HG03575 (cell line): Measurements from ENCODE around the gene MTA3.

Experiments used
- ATAC-seq: cut with Tn5 transposase; IDR thresholded peaks from one replicate; pipeline ENCODE4 v1.9.1; 2021; ENCODE audit not compliant: unreplicated experiment, insufficient number of reproducible peaks, low FRiP score; ENCODE audit errors: extremely low read depth

MTA3 gene

DNA sequence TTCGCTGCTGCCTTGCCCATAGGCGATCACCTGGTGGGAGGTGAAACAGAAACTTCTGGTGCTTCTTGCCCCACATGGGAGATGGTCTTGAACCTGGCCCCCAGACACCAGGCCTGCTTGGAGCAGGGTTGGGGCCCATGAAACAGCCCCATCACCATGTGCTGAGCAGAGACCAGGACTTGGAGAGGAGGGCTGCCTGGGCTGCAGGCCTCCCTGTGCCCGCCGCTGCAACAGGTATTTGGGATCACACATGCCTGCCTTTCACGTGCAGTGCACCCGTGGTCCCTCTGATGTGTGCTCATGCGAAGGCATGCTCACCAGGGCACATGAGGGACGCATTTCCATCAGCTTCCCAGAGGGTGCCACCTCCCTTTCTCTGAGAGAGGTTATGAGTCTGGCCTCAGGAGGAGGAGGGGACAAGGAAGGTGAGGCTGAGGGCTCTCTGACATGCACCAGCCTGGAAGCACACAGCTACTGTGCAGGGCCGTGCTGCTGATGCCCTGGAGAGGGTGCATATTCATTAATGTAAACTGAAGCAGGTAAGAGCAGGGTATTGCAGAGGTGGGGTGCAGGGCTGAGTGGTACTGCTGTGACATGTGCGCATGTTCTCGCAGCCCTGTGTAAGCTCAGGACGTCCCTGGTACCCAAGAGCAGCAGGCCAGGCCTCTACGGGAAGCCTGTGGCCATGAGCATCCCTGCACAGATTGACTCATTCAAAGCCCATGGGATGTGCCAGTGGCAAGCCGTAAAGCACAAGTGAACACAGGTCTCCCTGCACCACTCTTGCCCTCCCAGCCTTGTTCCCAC, 199.7 kb downstream of the MTA3 start:
- ATAC-seq: no peak

DNA sequence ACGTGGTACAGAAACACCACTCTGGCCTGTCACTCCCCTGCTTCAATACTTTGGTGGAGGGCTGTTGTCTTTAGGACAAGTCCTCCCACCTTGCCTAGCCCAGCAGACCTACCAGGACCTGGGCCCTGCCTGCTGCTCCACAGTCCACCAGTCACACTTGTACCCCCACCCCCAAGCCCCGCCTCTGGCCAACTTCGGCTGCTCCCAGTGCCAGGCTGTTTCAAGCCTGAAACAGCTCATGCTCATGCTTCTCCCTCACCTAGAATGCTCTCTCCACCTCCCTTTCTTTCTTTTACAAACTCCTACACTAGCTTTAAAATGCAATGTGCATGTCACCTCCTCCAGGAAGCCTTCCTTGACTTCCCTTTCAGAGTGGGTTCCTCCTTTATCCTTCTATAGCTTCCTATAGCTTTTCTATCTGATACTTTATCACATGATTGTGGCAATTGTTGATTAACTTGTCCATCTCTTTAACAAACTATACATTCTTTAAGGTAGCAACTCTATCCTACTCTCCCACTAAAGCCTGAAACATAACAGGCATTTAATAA, 200.3 kb downstream of the MTA3 start:
- ATAC-seq: no peak

DNA sequence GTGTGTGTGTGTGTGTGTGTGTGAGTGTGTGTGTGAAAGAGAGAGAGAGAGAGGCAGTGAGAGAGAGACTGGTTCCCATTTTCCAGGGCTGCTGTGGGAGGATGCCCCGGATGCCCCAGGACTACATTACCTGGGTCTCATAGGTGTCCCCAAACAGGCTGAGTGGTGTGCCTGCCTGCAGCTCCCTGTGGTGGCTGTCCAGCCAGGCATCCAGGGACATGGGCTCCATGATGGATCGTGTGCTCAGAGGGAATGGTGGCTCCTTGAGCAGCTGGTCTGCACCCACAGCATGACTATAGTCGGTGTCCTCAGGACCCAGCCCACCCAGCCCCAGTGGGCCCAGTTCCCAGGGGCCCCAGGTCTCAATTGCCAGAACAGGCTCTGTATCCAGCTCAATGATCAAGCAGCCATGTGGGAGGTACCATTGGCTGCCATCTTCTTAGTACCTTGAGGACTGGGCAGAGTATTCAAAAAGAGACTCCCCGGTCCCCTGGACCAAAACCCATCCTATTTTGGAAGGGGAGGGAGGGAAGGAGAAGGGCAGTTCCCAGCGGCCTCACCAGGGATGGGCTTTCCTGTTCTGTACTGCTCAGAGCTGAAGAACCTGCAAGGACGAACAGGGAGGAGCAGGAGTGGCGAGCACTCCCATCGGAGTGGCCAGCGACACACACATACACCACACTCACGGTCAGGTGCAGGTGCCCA, 201.3 kb downstream of the MTA3 start:
- ATAC-seq: no peak

DNA sequence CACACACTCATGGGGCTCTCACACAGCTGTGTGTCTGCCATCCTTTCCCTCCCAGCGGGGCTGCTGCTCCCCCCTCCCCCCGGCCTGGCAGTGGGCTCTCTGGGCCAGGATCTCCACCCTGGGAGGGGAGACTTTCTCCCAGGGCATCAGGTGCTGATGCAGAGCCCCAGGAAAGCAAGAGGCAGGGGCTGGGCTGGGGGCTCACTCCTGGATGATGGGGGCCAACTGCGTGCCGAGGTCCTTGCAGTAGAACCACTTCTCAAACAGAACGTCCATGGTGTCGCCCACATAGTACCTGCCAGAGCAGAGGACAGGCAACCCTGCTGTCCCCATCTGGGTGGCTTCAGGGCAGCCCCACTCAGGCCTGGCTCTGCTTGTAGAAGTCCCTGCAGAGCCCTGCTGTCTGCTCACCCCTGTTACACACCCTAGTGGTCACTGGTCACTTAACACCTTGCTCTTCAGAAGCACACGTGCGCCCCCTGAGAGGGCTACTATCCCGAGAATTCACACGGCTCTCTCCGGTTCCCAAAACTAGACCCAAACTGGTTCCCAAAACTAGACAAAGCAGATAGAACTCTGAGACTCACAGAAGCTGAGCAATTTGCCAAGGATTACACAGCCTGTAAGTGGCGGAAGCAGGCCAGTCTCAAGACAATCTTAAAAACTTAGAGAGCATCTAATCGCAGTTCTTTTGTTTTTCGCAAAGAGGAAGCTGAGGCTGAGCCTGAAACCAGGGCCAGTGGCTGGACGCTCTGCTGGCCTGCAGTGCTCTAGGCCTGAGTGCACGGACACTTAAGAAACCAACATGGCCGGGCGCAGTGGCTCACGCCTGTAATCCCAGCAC, 202.1 kb downstream of the MTA3 start:
- ATAC-seq: no peak

DNA sequence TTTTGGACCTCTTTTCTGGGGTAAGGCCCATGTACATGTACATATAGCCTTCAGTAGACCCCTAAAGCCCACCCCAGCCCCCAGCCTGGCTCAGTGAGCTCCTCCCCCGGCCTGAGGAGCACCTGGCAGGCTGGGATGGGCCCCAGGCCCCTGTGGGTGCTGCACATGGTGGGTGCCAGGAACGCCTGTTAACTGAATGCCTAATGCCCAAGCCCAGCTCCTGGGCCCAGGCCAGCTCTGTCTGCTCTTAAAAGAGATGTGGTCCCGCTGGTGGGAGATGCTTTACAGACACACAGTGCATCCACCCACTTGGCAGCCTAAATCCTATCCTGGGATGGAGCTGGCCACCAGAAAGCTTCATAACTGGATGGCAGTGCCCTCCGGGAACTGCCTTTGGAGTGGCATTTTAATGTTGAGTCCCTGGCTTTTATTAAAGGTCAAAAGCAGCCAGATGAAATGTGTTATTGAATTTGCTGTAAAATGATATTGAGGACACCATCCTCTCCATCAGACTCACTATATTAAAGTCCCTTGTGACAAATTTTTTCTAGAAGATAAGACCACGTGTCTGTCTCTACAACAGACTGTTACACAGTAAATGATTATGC, 203.2 kb downstream of the MTA3 start:
- no peak for ATAC-seq

DNA sequence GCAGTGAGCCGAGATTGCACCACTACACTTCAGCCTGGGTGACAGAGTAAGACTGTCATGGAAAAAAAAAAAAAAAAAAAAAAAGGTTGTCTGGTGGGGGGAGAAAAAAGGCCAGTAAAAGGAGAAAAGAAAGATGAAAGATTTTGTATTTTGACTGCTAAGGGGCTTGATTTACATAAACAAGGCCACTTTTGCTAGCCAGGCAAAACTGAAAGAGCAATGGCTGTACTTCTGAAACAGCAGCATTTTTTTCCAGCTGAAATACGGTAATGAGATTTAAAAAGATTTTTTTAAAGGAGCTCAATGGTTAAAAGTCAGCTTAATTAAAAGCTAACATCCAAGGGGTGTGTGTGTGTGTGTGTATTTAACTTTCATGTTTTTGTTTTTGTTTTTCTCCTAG, 206.8 kb downstream of the MTA3 start:
- no peak for ATAC-seq

DNA sequence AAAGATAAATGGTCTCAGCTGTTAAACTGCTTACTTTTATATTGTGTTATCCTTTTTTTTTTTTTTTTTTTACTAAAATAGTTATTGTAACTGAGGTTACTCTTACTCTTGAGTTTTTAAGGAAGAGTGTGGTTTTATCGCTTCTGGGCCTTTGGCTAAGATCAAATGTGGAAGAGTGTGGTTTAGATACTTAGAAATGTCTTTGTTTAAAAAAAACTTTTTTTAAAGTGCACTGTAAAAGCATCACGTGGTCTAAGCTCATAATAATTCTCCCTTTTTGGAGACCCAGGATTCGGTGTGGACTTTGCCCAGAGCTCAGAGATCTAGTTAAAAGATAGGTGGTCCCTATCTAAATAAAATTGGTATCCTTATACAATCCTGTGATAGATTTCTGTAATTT, 207.4 kb downstream of the MTA3 start:
- no peak for ATAC-seq

DNA sequence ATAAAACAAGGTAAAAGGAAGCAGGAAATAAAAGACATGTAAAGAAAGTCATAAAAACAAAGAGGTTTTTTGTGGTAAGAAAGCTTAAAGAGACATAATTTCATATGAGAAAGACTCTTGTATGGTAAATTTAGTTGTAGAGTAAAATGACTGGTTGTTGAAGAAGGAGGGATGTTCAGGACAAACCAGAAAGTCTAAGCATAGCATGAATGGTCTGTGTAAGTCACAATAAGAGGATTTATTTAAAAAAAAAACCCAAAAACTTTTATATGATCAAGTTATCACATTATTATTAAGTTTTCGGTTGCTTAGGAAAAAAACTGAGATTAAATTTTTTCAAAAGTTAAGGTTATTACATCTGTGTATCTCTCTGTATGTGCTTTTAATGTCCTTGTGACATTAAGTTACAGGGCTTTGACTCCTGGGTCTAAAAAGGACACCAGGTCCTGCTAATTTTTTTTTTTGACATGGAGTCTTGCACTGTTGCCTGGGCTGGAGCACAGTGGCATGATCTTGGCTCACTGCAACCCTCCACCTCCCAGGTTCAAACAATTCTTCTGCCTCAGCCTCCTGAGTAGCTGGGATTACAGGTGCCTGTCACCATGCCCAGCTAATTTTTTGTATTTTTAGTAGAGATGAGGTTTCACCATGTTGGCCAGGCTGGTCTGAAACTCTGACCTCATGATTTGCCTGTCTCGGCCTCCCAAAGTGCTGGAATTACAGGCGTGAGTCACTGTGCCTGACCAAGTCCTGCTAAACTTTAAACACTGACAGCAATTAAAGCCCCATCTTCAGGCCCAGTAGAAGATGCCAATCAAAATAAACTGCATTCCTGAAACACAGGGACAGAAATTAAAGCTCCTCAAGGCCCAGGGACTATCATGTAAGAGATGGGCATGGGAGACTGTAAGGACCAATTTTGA, 209.7 kb downstream of the MTA3 start:
- no peak for ATAC-seq

DNA sequence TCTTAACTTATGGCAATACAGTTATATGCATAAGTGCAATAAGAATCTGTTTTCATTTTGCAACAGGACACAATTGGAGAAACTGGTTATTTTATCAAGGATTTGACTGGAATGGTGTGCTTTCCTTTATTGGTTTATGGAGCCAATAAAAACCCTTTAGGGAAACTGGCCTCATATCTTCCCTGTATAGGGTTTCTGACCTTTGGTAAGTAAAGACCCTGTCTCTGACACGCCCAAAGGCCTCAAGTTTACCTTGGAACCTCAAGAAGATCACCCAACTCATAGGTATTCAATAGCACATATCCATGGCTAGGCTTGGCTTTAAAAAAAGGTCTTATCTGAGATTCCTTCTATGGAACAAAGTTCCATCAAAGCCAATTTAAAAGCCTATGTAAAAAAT, 212.7 kb downstream of the MTA3 start:
- ATAC-seq: no peak

DNA sequence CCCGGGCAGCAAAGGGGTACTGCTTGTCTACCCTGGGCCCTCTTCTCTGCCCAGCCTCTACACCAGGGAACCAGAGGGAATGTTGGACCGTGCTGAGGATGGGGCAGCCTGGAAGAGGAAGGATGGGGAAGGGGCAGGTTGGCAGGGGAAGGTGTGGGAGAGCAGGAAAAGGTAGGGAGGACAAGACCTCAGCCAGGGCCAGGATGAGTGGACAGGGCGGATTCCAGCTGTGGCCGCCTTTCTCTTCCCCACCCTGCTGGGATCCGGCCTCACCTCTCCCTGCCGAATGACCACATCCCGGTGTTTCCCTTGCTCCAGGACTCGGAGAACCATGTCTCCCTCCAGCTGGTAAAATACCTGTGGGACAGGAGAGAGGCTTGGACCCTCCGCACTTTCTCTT, 215.1 kb downstream of the MTA3 start:
- ATAC-seq: no peak

DNA sequence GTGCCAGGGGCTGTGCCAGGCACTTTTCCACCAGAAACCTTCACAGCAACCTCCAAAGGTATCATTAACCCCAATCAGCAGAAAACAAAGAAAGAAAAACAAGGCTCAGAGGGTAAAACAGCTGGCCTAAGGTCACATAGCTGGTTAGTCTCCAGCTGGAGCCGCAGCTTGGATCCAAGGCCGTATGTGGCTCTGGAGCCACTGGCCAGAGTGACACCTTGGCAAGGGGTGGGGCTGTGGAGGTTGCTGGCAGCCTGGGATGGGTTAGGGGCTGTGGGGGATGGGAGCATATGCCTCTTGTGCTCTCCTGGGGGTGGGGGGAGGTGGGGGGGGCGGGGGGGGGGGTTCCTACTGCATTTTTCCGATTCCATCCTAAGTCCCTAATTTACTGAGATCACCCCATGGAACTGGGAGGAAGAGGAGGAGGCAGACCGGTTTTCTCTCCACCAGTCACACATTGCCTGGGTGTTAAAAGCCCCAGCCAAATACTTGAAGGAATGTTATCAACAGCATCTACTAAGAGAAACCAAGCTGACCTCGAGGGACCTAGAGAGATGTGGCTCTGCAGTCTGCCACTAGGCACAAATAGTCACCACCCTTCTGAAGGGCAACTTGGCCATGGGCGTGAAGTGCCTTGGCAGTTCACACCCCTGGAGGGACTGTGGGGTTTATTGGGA, 215.9 kb downstream of the MTA3 start:
- ATAC-seq: no peak

DNA sequence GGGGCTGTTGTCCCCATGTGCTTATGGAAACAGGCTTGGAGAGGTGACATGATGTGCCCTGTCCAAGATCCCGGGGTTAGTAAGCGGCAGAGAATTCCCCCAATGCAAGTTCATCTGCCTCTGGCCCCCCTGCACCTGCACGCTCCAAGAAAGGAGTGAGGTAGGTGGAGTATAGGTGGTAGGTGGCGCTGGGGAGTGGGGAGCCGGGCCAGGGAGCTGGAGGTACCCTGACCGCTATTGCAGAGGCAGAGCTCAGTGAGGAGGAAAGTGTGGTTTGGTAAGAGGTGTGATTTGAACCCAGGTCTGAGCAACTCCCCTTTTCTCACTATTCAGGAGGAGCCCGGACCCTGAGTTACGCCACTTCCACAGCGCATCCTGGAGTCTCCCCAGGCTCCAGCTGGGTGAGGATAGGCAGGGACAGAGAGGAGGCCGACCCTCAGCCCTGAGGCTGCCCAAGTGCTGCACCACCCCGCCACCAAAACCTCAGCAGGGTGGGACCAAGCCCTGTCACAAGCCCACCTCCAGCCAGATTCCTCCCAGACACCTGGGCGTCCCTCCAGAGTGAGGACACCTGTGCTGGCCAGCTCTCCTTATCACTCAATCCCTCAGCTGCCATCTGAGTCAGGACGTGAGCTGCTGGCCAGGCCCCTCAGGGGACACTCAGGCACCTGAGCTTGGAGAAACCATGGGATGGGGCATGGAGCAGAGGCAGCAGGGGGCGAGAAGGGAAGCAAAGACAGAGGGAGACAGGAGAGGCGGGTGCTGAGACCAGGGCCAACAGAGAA, 218.3 kb downstream of the MTA3 start:
- ATAC-seq: no peak

DNA sequence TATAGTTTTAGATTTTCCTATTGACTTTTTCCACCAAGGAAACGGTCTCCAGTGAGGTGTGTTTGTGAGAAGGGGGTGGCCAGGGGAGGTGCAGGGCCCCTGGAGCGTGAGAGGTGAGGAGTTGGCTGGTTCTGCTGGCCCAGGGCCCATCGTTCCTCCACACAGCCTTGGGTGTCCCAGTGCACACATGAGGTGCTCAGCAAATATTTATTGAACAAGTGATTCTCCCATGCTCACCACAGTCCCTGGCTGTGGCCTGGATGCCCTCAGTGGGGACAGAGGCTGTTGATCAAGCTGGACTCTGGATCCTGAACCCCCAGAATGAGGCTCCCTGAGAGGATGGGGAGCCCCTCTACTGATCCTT, 219.0 kb downstream of the MTA3 start:
- no peak for ATAC-seq

DNA sequence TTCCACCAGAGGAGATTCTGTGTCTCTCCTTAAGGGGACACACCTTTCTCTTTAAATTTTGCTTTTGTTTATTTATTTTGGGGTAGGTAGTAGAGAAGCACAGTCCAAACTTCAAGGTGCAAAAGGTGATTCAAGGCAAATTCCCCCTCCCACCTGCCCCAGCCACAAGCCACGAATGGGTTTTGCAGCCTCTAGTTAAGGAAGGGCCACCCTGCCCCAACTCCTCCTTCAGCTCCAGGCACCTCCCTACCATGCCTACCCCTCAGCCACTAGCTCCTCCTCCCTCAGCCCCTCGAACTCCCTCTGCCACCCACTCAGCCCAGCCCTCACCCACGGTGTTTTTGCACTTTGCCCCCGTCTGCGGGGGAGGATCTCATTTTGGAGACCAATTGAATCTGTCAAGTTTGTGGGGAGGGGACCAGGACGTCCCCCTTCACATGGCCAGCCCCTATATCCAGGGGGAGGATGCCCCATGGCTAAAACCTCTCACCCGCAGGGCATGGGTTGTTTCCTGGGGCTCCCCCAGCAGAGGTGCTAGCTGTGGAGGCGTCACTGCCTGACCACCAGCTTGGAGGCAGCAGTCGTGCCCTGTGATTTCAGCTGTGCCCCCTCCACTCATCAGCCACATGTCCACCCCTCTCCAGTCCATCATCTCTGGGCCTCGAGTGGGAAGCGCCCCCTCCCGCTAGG, 219.5 kb downstream of the MTA3 start:
- no peak for ATAC-seq

DNA sequence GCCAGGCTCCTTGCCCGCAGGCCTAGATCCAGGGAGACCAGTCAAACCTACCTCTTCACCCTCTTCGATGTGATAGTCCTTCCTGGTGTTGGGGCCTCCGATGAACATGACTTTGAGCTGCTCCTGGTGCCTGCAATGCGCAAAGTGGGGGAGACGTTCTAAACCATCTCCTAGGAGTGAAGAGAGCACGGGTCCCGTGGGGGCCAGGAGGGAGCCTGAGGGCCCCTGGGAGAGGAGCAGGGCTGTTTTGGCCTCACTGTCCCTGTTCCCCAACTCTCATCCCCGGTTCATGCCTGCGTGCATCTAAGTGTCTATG, 220.0 kb downstream of the MTA3 start:
- no peak for ATAC-seq

DNA sequence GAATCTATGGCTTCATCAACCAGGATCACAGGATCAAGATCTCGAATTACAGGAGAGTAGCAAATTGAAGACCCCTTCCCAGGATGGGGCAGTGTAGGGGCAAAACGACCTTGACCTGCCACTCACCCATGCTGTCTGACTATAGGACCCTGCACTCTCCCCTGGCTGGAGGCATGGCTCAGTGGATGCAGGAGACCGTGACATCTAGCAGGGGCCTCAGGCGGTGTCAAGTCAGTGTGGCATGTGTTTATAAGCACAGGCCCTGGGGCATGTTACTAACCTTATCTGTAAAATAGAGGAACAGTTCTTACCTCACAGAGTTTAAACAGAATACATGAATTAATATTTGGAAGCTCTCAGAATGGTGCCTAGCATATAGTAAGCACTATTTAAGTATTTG, 220.4 kb downstream of the MTA3 start:
- no peak for ATAC-seq

DNA sequence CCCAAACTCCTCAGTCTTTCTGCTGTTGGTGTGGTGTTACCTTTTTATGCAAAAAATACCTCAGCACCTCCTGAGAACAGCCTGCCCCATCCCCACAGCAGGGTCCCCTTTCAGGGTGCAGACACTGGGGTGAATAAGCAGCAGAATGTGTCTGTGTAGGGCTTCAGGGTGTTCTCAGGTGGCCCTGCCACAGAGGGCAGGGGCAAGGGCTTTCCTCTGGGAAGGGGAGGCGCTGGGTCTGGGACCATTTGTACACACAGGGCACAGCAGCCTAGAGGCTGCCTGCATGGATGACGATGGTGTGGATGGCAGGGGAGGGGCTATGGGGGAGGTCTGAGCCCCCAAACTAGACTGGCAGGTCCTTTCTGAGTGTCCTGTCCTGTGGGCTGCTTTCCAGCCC, 221.3 kb downstream of the MTA3 start:
- no peak for ATAC-seq
